ELF-1 (cell line): ENCODE results near the gene OR2L8.
A peak's percentile ranks its signal among the peaks of the same experiment; 100 is the strongest.

Source experiments
- DNase-seq: peaks from one replicate; pipeline ENCODE4 v3.0.0-alpha.2; 2016; ENCODE audit warnings: low read depth, low spot score

Gene OR2L8, protein sequence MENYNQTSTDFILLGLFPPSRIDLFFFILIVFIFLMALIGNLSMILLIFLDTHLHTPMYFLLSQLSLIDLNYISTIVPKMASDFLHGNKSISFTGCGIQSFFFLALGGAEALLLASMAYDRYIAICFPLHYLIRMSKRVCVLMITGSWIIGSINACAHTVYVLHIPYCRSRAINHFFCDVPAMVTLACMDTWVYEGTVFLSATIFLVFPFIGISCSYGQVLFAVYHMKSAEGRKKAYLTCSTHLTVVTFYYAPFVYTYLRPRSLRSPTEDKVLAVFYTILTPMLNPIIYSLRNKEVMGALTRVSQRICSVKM

DNA sequence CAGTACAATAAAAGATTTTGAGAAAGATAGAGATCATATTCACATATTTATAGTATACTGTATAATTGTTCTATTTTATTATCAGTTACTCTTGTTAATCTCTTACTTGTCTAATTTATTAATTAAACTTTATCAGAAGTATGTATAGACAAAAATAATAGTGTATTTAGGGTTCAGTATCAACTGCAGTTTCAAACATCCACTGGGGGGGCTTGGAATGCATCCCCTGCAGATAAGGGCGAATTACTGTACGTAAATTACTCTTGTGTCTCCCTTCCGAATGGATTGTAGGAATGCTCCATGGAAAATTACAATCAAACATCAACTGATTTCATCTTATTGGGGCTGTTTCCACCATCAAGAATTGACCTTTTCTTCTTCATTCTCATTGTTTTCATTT is at the start of gene OR2L8:
Gene OR2L8 (plus strand): TSS at position 301 of the 400 bp plus-strand sequence. CDS start 0 bp downstream, at position 301.
- no peak for DNase-seq

DNA sequence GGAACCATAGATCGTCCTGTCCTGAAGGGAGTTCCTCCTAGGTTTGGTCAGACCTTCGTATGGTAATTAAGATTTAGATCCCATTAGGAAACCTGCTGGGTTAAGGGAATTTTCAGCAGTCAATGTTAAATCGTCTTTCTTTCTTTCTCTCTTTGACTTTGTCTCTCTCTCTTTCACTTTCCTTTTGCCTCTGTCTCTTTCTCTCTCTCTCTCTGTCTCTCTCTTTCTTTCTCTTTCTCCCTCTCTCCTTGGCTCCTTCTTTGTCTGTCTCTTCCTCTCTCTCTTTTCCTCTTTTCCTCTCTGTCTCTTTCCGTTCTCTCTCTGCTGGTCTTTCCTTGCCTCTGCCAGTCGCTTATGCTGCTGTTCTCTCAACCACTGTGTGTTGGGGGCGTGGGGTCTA is 44.5 kb upstream of the OR2L8 start:
- no peak for DNase-seq

DNA sequence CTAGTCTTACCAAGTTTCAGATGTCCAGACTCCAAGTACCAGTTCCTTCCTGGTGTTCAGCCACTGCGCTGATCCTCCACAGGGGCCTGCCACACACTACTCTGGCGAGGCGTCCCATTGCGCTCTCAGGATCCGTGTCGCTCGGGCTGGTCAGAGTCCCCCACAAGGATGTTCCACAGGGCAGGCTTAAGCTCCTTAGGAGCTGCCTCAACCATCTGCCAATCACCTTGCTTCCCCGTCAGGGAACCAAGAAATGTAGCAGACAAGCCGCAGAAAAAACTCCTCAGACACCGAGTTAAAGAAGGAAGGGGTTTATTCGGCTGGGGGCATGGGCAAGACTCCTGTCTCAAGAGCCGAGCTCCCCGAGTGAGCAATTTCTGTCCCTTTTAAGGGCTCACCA is 43.5 kb upstream of the OR2L8 start:
- DNase-seq = no peak

DNA sequence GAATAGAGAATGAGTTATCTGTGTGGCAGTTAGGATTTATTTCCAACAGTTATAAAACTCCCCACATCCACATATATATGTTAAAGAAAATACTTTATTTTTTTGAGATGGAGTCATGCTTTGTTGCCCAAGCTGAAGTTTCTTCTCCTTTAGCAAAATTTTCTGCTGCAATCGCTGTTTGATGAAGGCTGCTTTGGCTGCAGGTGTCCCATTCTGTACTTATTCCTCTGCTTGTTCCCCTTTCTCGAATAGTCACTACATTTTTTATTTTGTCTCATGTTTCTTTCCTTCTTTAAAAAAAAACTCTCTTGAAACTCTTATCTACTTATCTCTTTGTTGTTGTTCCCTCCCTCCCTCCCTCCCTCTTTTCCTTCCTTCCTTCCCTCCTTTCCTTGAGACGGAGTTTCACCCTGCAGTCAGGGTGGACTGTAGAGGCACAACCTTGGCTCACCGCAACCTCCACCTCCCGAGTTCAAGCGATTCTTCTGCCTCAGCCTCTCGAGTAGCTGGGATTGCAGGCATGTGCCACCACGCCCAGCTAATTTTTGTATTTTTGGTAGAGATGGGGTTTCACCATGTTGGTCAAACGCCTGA is 42.7 kb upstream of the OR2L8 start:
- DNase-seq = no peak

DNA sequence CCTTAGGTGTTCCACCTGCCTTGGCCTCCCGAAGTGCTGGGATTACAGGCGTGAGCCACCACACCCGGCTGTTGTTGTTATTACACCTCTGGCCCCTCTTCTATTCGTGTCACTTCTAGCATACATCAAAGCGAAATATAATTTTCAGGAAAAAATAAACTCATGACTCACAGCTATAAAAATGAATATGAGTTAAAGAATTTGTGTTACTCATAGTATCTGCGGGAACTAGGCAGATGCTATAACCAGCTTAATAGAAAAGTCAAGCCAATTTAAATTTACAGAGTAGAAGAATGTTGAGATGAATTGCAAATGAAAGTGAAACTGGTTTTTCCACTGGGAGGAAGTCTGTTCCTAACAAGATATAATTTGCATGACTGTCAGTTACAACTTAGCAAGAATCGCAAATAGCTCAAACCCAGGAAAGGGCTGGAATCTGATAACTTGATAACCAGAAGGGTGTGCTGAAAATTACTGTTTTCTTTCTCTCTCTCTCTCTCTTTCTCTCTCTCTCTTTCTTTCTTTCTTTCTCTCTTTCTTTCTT is 42.1 kb upstream of the OR2L8 start:
- no peak for DNase-seq

DNA sequence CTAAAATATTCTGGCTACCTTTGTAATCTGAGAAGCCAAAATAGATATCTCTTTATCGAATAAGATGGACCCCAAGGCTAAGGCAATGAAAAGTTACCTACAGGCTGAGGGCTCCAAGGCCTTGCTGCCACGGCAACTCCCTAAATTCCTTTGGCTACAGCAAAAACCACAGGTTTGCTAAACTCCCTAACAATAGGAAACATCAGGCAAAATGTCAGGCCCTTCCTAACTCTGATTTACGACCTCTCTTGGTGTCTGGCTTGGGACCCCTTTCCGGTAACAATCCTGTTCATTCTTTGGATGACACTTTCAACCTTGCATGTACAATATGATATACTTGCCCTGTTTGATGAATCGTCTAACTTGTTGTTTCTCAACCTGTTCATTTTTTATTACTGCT is 39.9 kb upstream of the OR2L8 start:
- no peak for DNase-seq

DNA sequence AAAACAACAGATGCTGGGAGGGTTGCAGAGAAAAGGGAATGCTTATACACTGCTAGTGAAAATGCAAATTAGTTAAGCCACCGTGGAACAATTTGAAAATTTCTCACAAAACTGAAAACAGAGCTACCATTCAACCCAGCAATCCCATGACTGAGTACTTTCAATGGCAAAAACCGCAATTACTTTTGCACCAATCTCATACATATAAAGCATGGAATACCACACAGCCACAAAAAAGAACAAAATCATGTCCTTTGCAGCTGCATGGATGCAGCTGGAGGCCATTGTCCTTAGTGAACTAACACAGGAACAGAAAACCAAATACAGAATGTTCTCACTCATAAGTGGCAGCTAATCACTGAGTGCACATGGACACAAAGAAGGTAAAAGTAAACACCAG is 34.9 kb upstream of the OR2L8 start:
- DNase-seq = no peak

DNA sequence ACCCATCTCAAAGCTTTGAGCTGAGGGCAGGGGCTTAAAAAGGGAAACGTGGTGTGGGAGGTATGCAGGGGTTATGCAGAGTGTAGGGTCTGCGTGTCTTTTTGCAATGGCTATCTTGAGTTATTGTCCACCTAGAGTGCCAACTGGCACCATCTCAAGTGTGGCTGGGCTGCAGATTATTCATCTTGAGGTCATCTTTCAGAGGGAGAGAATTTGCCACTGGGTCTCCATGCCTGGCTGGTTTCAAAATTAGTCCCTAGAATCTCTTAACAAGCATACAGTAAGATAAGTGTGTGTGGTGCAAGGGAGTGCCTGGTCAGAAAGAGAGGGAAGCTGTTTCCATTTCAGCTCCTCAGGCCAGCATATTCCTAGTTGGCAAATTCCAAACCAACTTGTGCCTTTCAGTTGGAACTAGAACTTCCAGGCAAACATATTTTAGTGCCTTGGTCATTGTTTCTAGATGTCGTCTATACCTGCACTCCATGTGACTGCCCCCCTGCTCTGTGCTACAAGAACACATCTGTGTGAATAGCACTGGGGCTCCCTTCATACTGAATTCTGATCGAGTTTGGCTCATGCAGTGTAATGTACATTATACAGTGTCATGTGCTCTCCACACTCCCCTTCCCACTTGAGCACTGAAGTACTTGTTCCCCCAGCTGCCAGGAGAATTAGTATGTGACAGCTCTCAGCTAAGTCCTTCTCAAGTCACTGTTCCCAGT is 33.6 kb upstream of the OR2L8 start:
- DNase-seq = no peak

DNA sequence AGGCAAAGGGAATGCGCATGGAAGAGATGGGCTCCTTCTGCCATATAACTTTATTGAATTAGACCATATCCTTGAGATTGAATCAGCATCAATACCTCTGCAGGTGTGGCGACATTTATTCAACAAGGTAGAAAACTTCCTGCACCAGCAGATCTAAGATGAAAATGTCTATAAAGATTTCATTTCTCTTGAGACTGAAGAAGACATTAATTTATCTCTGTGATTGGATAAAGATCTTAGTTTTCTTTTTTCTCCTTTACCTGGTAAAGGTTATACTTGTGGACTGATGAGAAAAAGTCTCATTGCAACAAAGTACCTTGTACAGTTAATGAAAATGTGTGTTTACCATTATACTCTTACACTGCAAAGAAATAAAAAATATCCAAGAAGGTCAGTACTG is 28.7 kb upstream of the OR2L8 start, which contains the start of gene OR2T8:
Gene OR2T8 (plus strand): TSS at position 301 of the 400 bp plus-strand sequence. CDS start 766 bp downstream, outside the sequence.
- DNase-seq = no peak

DNA sequence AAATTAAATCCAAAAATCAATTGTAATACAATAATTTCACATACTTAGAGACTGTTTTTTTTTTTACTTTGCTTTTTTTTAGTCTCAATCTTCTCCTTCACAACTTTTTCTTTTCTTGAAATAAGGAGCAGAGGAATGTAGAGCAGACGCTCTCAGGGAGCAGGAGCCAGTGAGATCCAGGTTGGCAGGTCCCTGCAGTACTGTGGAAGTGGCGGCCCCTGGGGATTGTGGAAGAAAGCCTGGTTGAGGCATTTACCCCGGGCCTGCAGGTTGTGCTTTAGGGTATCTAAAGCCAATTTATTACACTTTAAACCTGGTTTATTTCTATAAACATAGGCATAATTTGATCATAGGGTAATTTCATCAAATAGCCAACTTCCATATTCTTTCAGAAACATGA is 24.7 kb upstream of the OR2L8 start:
- DNase-seq = no peak

DNA sequence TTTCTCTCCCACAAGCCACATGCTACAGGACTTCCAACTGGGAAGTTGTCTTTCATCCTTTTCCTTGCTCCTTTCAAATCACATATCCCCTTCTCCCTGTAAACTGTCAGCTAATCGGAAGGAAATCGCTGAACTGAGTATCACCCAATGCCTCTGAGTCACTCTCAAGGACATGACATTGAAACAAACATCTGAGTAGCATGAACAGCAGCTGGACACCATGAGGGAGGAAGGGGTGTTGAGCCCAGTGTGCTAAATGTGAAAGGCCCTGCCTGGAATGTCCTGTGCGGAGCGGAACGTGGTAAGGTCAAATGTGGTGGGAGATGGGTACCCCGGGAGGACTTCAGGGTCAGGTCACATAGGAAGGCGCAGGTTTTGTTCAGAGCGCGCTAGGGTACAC is 23.8 kb upstream of the OR2L8 start, which contains the start of gene OR2AJ1:
Gene OR2AJ1 (plus strand): TSS at position 22 of the 400 bp plus-strand sequence. CDS start 8,880 bp downstream, outside the sequence.
- no peak for DNase-seq

DNA sequence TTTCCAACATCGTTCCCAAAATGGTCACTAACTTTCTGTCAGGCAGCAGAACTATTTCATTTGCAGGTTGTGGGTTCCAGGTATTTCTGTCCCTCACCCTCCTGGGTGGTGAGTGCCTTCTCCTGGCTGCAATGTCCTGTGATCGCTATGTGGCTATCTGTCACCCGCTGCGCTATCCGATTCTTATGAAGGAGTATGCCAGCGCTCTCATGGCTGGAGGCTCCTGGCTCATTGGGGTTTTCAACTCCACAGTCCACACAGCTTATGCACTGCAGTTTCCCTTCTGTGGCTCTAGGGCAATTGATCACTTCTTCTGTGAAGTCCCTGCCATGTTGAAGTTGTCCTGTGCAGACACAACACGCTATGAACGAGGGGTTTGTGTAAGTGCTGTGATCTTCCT is 14.7 kb upstream of the OR2L8 start:
- DNase-seq = no peak

DNA sequence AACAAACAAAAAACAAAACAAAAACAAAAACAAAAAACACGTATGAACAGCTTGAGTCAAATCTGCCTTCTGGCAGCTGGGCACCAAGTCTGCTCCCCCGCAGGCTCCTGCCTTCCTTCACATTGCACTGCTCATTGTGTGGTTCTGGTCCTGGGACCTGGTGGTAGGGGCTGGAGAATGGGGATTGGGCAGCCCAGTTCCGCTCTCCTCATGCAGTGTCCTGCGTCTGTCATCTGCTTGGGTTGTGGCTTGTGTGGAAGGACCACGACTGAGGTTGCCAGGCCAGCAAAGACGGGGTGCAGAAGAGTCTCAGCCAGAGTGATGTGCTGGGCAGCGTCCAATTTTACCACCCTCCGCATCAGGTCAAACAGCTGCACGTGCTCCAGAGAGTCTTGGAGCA is 12.9 kb upstream of the OR2L8 start:
- DNase-seq = no peak

DNA sequence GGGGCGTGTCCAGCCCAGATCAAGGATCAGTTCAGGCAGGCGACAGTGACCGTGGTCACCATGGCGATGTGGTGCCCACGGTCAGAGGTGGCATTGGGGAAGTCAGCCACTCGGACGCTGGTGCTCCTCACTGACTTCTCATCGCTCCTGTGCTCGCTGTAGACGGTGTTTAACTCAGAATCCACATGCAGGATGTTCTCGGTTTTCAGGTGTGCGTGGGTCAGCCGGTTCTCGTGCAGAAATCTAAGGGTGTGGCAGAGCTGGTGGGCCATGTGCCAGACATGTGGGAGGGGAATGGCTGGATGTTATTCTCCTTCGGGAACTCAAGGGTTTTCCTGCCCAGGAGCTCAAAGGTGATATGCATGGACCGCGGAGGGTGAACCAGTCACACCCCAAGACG is 12.2 kb upstream of the OR2L8 start:
- no peak for DNase-seq

DNA sequence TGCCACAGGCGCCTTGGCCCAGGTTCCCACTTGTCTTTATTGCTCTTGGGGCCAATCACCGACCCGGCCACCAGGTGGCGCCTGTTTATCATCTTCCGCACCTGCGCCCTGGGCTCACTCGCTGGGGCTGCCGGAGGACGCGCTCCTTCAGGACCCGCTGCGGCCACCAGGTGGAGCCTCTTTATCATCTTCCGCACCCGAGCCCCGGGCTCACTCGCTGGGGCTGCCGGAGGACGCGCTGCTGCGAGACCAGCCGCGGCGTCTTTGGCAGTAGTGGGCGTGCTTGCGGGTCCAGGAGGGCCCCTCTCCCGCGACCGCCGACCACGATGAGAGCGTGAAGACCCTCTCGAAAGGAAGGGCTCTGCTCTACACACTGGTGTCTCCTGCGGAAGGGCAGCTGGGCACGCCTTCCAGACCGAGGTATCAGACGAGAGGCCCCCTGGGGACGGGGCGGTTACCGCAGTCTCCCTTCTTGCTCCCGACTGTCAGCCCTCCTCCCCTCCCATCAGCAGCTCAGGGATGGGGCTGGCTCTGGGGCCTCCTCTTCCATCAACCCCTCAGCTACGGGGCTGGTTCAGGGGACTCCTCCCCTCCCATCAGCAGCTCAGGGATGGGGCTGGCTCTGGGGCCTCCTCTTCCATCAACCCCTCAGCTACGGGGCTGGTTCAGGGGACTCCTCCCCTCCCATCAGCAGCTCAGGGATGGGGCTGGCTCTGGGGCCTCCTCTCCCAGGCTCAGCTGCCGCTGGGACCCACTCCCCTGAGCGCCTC is 11.5 kb upstream of the OR2L8 start:
- peak; percentile 98 for DNase-seq

DNA sequence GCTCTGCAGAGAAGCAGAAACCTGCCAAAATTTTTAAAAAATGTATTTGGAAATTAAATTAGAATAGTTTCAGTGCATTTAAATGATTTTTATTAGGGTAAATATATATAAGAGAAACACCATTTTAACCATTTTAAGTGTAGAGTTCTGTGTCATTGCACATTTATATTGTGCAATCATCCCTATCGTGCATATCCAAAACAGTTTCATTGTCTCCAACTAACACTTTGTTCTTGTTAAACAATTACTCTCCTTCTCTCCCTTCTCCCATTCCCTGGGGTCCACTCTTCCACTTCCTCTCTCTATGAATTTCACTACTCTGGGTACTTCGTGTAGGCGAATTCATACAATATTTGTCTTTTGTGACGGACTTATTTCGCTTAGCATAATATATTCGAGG is 6.0 kb upstream of the OR2L8 start:
- no peak for DNase-seq

DNA sequence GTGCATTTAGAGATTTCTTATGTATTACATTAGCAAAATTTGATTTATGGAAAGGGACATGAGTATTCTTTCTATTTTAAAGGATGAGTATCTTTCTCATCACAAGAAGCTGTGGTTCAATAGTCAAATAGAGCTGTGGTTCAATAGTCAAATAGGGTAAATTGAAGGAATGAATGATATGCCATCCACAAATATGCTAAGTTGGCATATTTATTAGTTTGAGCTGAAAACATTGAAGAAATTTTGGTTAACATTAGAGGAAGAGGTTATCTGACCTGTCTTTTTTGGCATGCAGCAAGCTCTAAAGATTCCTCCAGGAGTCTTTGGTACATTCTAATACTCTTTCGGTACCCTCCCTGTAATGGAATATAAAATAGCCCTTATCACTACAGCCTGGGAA is 4.8 kb downstream of the OR2L8 start:
- DNase-seq = no peak

DNA sequence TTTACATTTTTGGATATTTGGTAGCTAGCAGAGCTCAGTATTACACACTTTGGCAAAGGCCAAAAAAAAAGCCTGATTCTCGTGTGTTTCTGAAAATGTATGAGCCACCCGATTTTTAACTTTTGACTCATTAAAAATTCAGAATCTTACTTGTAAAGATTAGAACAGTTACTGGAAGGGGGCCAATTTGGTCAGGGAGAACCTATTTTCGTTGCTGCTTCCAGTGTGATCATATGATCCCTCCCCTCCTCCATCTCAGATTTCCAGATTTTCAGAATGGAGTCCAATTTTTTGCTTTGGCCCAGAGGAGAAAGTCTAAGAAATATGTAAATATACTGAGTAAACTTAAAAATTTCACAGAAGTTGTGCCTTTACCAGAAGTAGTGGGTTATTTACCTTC is 13.1 kb downstream of the OR2L8 start:
- DNase-seq = no peak

DNA sequence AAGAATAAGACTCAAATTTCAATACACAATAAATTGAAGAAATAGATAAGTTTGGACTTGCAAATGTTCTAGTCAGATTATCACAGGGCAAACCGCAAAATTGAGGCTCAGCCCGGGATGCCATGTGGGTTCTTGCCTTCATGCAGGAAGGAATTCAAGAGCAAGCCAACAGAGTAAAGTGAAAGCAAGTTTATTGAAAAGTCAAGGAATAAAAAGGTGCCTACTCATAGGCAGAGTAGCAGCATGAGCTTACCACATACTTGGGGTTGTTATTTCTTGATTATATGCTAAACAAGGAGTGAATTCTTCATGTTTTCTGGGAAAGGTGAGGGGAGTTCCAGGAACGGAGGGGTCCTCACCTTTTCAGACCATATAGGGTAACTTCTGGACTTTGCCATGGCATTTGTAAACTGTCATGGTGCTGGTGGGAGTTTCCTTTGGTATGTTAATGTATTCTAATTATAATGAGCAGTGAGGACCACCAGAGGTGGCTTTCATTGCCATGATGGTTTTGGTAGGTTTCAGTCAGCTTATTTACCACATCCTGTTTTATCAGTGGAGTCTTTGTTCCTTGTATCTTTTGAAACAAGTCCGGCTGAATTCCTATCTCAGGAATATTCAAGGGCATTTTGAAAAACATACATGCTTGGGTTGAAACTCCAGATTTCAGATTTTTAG is 14.4 kb downstream of the OR2L8 start:
- no peak for DNase-seq

DNA sequence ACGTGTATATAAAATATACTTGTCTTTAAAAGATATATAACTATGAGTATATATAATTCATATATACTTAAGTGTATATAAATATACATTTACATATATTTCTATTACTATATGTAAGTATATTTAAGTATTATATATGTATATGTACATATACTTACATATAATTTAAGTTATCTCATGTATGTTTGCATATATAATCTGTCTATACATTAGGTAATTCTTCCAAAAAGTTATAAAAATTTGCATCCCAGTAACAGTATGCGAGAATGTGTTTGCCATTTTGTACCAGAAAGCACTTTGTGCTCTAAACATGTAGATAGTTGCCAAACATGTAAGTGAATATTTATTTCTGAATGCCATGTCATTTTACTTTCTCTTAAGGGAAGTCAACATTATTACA is 16.3 kb downstream of the OR2L8 start, which contains the start of gene OR2AK2:
Gene OR2AK2 (plus strand): TSS at position 301 of the 400 bp plus-strand sequence. CDS start 144 bp downstream, outside the sequence.
- no peak for DNase-seq
